GM15510 (cell line): ENCODE results near the gene VWA5A.

Experiments used
- POLR2A ChIP-seq: IDR thresholded peaks from 3 replicates; pipeline ENCODE4 v1.6.1; 2011; ENCODE audit warnings: borderline replicate concordance; ENCODE audit not compliant: insufficient read length; ENCODE audit errors: extremely low read depth

VWA5A gene, protein sequence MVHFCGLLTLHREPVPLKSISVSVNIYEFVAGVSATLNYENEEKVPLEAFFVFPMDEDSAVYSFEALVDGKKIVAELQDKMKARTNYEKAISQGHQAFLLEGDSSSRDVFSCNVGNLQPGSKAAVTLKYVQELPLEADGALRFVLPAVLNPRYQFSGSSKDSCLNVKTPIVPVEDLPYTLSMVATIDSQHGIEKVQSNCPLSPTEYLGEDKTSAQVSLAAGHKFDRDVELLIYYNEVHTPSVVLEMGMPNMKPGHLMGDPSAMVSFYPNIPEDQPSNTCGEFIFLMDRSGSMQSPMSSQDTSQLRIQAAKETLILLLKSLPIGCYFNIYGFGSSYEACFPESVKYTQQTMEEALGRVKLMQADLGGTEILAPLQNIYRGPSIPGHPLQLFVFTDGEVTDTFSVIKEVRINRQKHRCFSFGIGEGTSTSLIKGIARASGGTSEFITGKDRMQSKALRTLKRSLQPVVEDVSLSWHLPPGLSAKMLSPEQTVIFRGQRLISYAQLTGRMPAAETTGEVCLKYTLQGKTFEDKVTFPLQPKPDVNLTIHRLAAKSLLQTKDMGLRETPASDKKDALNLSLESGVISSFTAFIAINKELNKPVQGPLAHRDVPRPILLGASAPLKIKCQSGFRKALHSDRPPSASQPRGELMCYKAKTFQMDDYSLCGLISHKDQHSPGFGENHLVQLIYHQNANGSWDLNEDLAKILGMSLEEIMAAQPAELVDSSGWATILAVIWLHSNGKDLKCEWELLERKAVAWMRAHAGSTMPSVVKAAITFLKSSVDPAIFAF

DNA sequence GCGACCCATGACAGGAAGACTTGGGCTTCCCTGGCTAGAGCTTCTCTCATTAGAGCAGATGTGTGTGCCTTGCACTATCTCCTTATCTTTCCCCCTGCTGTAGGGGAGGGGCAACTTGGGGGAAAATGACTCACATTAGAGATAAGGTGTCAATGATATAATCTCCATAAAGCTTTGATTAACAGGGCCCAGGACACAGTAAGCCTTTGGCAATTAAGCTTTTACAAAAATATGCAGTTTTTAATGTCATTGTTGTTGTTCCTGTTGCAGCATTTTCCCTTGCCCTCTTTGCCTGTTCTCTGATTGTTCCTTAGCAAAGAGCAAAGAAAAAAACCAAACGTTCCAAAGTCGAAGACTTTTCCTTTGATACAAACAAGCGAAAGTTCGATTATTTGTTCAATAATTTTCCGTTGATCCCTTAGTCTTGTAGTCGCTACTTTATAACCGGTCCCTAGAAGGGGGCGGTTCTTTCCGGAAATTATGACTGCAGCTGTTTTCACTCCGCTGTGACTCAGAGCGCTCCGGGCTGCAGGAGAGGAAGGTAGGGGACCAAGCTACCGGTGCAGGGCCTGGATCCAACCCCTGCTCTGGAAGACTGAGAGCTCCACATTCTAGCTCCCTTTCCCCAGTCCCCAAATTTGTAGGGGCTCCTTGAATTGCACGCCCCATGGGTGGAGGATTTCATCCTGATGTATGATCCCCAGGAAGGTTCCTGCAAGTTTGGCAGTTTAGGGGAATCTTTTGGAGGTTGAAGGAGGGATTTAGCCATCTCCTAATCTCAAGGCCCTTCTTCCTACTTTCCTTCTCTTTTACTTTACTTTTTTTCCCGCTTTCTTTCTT lies at the start of gene VWA5A:
Gene VWA5A, plus strand, starts transcription at position 509 of the 840 bp plus-strand sequence. CDS start 2,062 bp downstream, outside the sequence.
- TF ChIP-seq POLR2A = peak; percentile 28

DNA sequence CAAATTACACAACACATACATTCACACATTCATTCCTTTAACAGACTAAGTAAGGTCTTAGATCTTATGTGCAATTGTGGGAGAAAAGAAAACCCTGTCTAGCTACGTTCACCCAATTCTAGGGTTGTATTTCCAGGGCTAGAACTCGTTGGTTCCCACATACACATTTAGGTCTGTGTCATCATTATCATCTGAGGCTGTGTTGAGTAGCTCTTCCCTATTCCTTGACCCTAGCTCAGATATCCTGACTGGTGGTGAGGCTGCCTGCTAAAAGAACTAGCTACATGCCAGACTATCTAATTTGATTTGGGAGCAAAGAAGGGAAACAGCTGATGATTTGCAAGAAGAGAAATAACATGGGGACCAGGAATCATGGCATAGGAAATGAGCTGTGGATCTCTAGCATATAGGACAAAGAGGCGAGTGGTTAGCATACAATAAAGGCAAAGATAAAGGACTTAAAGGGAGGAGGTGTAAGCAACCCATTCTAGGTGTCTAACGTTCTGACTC lies 46.6 kb upstream of the VWA5A start:
- no peak for TF ChIP-seq POLR2A

DNA sequence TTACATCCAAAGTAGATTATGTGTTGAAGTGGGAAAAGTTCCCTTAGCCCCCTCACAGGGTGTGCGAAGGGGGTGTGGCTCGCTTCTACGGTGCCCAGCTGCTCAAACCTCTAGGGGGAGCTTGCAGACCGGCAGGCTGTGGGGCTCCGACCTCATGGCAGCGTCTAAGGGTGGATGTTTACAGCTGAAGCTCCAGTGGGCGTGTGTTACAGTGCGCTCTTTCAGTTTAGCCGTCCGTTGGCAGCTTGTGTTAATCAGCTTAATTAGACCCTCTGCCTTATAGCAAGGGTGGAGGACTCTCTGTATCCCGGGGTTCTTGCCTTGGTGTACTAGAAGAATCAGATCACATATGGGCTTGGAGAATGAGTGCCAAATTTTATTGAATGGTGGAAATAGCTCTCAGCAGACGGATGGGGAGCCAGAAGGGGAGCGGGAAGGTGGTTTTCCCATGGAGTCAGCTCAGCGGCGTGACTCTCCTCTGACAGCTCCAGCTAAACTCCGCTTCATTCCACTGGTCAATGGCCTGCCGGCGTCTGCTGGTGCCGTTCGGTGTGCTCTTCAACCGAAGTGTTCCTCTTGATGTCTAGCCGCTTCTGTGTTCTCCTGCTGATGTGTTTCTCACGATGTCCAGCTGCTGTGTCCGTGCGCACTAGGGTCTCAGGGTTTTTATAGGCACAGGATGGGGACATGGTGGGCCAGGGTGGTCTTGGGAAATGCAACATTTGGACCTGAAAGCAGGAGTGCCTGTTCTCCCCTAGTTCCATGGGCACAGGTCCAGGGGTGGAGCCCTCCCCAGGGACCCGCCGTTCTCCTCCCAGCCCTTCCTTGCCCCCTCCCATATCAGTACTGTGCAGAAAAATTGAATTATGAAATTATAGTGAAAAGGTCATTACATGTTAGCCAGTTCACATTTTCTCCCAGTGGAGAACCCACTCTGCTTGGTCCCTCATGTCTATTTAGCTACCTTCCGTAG lies 45.5 kb upstream of the VWA5A start:
- TF ChIP-seq POLR2A = no peak

DNA sequence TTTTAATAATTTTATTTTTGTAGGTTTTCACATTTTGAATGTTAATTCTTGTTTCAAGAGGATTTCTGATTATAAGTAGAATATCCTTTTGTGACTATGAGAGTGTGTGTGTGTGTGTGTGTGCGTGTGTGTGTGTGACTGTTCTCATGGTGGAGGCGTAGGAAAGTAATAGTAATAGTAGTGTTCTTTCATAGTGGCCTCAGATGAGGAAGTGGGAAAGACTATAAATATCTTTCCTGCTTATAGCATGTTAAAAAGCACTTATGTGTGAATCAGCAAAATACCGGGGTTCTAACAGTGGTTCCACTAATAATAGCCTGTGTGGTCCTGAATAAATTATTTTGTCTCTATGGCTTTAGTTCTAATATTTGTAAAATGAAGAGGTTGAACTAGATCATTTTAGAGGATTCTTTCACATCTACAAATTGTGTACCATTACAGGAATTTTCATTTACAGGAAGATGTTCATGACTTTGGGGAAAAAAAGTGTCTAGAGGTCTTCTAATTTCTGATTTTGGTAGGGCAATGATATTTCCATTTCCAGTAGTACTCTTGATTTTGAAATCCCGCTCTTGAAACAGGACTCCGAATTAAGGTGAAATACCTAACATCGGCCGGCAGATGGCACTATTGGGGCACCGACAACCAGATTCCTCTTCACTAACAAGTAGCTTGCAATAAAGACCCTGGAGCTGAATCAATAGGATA lies 44.2 kb upstream of the VWA5A start:
- no peak for TF ChIP-seq POLR2A

DNA sequence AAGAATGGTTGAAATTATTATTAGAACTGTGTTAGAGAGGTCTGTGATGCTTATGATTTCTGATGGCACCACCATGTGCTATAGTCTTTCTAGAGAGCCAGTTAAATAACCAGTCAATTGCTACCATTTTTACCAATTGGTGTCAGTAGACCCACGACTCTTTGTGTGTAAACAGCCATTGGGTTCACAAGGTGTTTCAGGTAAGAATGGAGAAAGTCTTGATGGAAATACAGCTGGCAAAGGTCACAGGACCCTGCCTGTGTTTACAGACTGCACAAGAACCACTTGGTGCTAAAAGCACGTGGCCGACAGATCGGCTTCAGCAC lies 43.7 kb upstream of the VWA5A start:
- TF ChIP-seq POLR2A = no peak

DNA sequence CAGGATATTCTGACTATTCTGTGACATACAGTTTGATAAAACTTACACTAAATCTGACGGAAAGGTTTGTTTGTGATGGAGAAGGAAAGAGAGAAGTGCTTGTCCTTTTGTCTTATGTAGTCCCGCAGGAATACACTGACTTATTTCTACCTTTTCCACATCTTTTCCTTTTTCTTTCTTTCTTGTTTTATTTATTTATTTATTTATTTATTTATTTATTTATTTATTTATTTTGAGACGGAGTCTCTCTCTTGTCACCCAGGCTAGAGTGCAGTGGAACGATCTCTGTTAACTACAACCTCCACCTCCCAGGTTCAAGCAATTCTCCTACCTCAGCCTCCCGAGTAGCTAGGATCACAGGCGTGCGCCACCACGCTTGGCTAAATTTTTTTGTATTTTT lies 43.1 kb upstream of the VWA5A start:
- TF ChIP-seq POLR2A = no peak

DNA sequence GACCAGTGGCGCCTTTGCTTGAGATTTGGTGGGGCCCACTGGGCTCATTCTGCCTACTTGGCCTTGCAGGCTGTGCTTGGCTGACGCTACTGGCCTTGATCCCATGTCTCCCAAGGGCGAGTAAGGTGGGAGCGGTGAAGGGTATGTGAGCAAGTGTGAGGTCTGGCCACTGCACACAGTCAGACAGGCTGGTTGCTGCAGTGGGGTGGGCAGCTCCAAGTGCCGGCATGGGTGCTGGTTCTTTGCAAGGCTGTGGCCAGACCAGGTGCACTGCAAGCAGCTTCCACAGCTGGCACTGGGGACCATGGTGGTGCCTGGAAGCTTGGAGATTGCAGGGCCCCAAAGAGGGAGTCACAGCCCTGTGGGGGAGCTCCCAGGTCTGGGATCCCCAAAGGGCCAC lies 40.7 kb upstream of the VWA5A start:
- TF ChIP-seq POLR2A = no peak

DNA sequence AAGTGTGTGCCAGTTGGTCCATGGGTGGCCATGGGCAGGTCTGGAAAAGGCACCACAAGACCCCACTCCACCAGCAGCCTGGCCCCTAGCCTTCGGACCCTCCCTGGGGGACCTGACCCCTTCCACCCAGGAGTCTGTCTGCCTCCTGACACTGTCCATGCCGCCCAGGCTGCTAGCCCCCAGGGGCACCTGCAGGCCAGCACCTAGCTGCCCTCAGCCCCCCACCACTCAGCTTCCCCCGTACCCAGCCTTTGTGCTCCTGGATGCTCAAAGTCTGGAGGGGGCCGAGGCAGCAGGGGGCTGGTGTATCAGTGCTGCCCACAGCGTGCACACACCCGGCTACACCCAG lies 39.8 kb upstream of the VWA5A start:
- TF ChIP-seq POLR2A = no peak

DNA sequence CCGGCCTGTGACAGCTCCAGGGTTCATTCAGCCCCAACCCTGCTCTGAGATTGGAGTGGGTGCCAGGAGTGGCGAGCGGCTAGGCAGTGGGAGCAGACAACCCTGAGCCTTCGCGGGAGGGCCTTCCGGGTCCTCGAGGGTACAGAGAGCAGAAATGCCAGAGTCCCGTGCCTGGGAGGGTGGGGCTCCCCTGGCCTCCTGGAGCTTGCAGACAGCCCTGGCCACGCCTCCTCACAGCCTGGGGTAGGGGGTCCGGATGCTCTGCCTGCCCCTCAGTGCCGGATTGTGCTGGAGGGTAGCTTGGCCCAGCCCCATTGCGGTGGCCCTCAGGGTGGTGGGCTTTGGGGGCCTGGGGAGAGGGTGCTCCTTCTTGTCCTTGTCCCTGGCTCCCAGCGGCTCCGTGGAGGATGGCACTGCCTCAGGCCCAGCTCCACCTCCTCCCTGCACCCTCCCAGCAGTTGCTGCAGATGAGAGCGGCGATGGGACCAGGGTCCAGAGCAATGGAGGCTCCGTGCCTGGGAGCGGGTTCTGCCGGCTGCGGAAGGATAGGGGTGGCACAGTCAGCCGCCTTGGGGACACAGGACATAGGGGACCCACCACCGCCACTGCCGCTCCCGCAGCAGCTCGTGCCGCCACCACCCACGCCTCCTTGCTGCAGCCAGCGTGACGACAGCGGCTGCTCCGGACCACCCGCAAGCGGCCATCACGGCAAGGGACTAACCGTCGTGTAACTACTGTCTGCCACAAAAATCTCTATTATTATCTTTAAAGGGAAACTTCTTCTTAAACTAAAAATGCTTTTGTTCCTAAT lies 39.2 kb upstream of the VWA5A start:
- no peak for TF ChIP-seq POLR2A

DNA sequence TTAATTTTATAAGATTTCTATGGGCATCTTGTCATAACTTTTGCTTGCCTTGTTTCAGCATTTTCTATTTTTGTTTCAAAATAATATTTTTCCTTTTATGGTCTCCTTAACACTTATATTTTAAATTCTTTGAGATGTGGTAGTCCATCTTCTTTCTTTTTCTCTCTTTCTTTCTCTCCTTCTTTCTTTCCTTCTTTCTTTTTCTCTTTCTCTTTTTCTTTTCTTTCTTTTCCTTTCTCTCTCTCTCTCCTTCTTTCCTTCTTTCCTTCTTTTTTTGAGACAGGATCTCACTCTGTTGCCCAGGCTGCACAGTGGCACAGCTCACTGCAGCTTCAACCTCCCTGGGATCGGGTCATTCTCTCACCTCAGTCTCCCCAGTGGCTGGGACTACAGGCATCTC lies 38.0 kb upstream of the VWA5A start:
- TF ChIP-seq POLR2A = no peak

DNA sequence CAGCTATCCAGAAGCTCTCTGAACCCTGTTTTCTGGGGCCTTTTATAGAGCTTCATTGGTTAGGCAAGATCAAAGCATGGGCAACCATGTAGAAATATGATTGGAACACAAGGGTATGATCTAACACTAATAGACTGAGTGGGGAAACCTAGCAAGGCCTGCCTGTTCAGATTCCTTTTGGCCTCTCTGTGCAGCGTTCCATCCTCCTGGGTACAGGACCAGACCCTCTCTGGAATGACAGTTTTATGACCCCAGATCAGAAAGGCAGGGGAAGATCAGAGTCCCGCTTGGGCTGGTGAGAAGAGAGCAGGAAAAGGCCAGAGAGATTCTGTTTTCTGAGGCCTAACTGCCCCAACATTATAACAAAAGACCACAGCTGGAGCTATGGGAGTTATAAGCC lies 36.7 kb upstream of the VWA5A start:
- TF ChIP-seq POLR2A = no peak

DNA sequence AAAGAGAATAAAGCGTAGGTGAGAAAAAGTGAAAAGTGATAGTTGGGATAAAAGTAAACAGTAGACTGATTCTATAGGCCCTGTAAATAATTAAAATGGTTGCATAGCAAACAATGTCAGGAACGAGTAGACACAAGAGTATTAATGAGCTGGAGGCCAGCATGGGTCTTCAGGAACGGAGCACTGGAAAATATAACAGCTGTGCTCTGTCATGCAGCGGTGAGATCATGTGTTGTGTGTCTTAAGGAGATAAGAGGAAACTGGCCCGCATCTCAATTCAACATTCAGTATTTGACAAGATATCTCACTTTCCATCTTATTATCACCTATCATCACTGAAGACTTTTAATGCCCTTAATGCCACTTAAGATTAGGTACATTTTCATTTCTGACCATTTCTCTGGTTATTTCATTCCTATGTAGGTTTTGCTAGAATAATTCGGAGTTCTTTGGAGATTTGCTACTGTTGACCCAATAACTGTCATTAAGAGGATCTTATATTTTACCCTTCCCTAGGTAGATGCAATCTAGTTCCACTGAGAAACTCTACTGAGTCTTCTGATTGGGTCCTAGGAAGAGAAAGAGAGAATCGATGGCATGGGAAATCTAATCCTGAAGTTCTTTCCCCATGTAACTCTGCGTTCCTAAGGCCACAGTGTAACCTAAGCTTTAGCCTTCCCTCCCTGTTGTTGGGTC lies 35.5 kb upstream of the VWA5A start:
- no peak for TF ChIP-seq POLR2A
